Measurements from ENCODE around the gene GOLGA1. TPM values are rescaled to one million over a fixed set of nuclear protein-coding genes. Genes with fewer than 3 reads are reported as not detected.

GOLGA1 gene
- total RNA-seq, 1 experiment from 2014 or later = 14.2 TPM

DNA sequence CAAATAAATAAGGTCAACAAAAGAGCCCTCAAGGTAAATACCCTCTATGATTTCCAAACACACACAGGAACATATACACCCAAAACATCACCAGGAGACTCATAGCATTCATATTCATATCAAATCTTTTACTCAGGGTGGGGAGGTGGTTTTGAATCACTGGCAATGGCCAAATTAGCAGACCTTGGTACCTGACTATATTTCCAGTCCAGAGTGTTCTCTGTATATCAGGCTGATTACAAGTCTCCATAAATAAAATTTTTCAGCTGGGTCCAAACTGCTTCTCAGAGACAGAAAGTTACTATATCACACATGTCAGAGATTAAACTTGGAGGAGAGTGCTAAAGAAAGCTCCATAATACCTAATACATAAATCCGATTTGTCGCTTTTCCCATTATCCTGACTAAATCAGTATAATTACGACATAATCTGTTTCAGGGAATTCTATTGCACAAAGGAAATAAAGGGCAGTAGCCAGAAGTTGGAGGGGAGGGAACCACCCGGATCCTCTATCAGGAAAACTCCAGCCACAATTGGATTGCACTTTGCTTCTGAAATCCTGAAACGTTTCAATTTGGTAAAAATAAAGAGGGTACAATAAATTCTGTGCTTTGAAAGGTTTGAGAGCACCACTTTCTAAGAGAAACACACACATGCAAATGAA lies 7.0 kb upstream of the GOLGA1 start:
- no peak overlapping the region for H3K9ac ChIP-seq (ENCODE audit: low read length)
- H3K27ac ChIP-seq (ENCODE audit: low read length) = peak overlapping the region; percentile 50; the same call in 1 of the 2 replicates
- H3K27me3 ChIP-seq (ENCODE audit: low read length) = no peaks in the 10 kb centered on the region
- peaks cover 45% of the 10 kb centered on the region for H3K4me1 ChIP-seq (ENCODE audit: low read length)
- no peak overlapping the region for H3K4me3 ChIP-seq (ENCODE audit: low read length)
- no peak overlapping the region for H2AFZ ChIP-seq (ENCODE audit: low read length)
- peaks cover 5% of the 10 kb centered on the region for H3K79me2 ChIP-seq (ENCODE audit: low read length)
- H4K20me1 ChIP-seq (ENCODE audit: insufficient read depth, low read depth, low read length) = no peaks in the 10 kb centered on the region
- no peak overlapping the region for H3K4me2 ChIP-seq (ENCODE audit: low read depth, low read length, poor library complexity, severe bottlenecking)
- no peak for DNase-seq
- no peaks in the 10 kb centered on the region for H3K36me3 ChIP-seq (ENCODE audit: insufficient read depth, low read length)
- H3K9me2 ChIP-seq (replicated peaks; ENCODE audit: insufficient read depth, low read length) = no peaks in the 10 kb centered on the region
- no peaks in the 10 kb centered on the region for H3K9me3 ChIP-seq (ENCODE audit: low read length)

DNA sequence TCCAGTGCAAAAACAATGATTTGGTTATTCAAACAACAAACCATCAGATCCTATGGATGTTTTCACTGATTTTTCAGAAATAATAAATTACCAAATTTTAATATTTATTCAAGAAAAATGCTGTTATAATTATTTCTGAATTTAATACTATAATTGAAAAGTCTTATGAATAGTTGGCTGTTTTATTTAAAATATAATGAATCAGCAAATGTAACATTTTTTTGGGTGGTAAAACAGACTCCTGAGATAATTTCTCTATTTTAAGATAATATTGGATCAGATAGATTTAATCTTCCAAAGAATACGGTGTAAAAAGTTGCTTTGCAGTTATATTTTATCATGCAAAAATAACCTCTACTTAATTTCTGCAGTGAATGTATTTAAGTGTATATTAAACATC lies 5.3 kb upstream of the GOLGA1 start:
- no peak overlapping the region for H2AFZ ChIP-seq (ENCODE audit: low read length)
- H3K27me3 ChIP-seq (ENCODE audit: low read length) = no peaks in the 10 kb centered on the region
- H3K9me3 ChIP-seq (ENCODE audit: low read length) = no peaks in the 10 kb centered on the region
- H3K79me2 ChIP-seq (ENCODE audit: low read length) = peaks cover 21% of the 10 kb centered on the region
- H3K4me3 ChIP-seq (ENCODE audit: low read length) = no peak overlapping the region
- H3K36me3 ChIP-seq (ENCODE audit: insufficient read depth, low read length) = no peaks in the 10 kb centered on the region
- no peaks in the 10 kb centered on the region for H4K20me1 ChIP-seq (ENCODE audit: insufficient read depth, low read depth, low read length)
- peaks cover 54% of the 10 kb centered on the region for H3K4me1 ChIP-seq (ENCODE audit: low read length)
- H3K27ac ChIP-seq (ENCODE audit: low read length) = peak overlapping the region; percentile 16; the same call in 1 of the 2 replicates
- H3K9ac ChIP-seq (ENCODE audit: low read length) = no peak overlapping the region
- H3K9me2 ChIP-seq (replicated peaks; ENCODE audit: insufficient read depth, low read length) = no peaks in the 10 kb centered on the region
- DNase-seq = no peak
- H3K4me2 ChIP-seq (ENCODE audit: low read depth, low read length, poor library complexity, severe bottlenecking) = no peak overlapping the region

DNA sequence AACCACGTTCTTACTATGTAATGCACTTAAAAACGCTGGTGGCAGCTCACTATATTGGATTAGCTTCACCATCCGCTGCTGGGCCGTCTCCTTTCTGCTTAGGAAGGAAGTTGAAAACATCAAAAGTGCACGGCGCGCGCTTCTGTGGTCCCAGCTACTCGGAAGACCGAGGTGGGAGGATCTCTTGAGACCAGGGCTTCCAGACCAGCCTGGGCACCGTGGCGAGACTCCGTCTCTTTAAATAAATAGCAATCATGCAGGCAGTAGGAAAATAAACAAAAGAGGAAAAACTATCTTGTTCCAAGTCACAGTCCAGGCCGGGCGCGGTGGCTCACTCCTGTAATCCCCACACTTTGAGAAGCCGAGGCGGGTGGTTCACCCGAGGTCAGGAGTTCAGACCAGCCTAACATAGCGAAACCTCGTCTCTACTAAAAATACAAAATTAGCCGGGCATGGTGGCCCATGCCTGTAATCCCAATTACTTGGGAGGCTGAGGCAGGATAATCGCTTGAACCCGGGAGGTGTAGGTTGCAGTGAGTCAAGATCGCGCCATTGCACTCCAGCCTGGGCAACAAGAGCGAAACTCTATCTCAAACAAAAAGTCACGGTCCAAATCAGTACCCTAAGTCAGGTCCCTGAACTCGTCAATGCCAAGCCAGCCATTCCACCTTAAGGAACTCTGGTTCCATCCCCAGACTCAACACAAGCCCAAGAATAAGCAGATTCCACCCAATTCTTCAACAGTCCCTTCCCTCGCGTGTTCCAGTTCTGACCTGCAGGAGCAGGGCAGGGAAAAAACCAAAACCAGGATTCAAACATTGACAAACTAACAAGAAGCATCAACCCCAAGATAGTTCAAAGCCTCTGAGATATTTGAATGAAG lies 1.0 kb upstream of the GOLGA1 start:
- H3K9ac ChIP-seq (ENCODE audit: low read length) = peak overlapping the region; percentile 88
- H3K27ac ChIP-seq (ENCODE audit: low read length) = peak overlapping the region; percentile 84
- H3K9me2 ChIP-seq (replicated peaks; ENCODE audit: insufficient read depth, low read length) = no peaks in the 10 kb centered on the region
- peak overlapping the region; percentile 91 for H3K4me3 ChIP-seq (ENCODE audit: low read length)
- H3K4me1 ChIP-seq (ENCODE audit: low read length) = peaks cover 42% of the 10 kb centered on the region
- H2AFZ ChIP-seq (ENCODE audit: low read length) = 0 out of 2 replicates have a peak overlapping the region, but pooled peaks have one; percentile 36
- peaks cover 3% of the 10 kb centered on the region; the same call in 1 of the 2 replicates for H3K36me3 ChIP-seq (ENCODE audit: insufficient read depth, low read length)
- H3K4me2 ChIP-seq (ENCODE audit: low read depth, low read length, poor library complexity, severe bottlenecking) = peak overlapping the region; percentile 92
- no peaks in the 10 kb centered on the region for H3K9me3 ChIP-seq (ENCODE audit: low read length)
- H4K20me1 ChIP-seq (ENCODE audit: insufficient read depth, low read depth, low read length) = no peaks in the 10 kb centered on the region
- no peaks in the 10 kb centered on the region for H3K27me3 ChIP-seq (ENCODE audit: low read length)
- DNase-seq = peak; percentile 88
- H3K79me2 ChIP-seq (ENCODE audit: low read length) = peaks cover 37% of the 10 kb centered on the region

DNA sequence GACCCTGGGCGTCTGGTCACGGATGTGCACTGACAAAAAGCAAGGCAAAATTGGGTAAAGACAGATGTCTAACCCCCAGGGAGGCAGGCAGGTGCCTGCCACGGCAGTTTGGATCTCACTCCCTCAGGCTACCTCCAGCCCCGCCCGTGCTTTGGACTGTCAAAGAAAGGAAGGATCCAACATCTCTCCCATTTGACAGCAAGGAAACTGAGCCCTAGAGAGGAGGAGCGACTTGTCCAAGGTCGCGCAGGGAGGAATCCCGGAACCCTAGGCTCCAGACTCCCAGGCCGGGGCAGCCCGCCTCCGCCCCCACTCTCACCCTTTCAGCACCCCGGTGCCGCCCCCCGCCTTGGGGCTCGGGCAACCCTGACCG lies 376 bp downstream of the GOLGA1 start:
- Histone ChIP-seq H3K4me1 (ENCODE audit: low read length) (peaks cover 35% of the 10 kb centered on the region), H3K9me3 (ENCODE audit: low read length) (no peaks in the 10 kb centered on the region), H3K27me3 (ENCODE audit: low read length) (no peaks in the 10 kb centered on the region), H3K79me2 (ENCODE audit: low read length) (peaks cover 37% of the 10 kb centered on the region), H3K4me3 (ENCODE audit: low read length) (peak overlapping the region; percentile 91), H3K4me2 (ENCODE audit: low read depth, low read length, poor library complexity, severe bottlenecking) (peak overlapping the region; percentile 92), H2AFZ (ENCODE audit: low read length) (peak overlapping the region; percentile 69), H3K27ac (ENCODE audit: low read length) (peak overlapping the region; percentile 84), H3K9ac (ENCODE audit: low read length) (peak overlapping the region; percentile 88), H3K36me3 (ENCODE audit: insufficient read depth, low read length) (peaks cover 13% of the 10 kb centered on the region; the same call in 1 of the 2 replicates), H4K20me1 (ENCODE audit: insufficient read depth, low read depth, low read length) (no peaks in the 10 kb centered on the region), H3K9me2 (replicated peaks; ENCODE audit: insufficient read depth, low read length) (no peaks in the 10 kb centered on the region)
- DNase-seq = peak; percentile 72

DNA sequence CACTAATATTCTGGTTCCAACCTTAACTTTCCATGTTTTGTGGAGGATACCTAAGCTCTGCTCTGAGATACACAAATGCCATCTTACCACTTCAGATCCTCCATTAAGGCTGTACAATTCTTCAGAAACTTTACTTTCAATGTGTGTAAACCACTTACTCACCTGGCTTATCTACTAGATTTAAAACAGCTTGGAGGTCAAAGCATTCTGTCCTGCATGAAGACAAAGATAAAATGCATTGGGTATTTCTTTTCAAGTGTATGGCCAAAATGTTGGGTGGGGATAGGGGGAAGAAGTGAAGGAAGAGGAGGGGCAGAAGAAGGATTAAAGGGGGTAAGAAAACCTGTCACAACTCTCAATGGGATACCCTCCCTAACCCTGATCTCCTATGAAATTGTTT lies 939 bp downstream of the GOLGA1 start:
- no peaks in the 10 kb centered on the region for H3K9me2 ChIP-seq (replicated peaks; ENCODE audit: insufficient read depth, low read length)
- peak overlapping the region; percentile 92 for H3K4me2 ChIP-seq (ENCODE audit: low read depth, low read length, poor library complexity, severe bottlenecking)
- H4K20me1 ChIP-seq (ENCODE audit: insufficient read depth, low read depth, low read length) = no peaks in the 10 kb centered on the region
- H3K9me3 ChIP-seq (ENCODE audit: low read length) = no peaks in the 10 kb centered on the region
- H3K27ac ChIP-seq (ENCODE audit: low read length) = peak overlapping the region; percentile 84
- H3K4me1 ChIP-seq (ENCODE audit: low read length) = peaks cover 39% of the 10 kb centered on the region
- H2AFZ ChIP-seq (ENCODE audit: low read length) = no peak overlapping the region
- no peak for DNase-seq
- no peaks in the 10 kb centered on the region for H3K27me3 ChIP-seq (ENCODE audit: low read length)
- H3K4me3 ChIP-seq (ENCODE audit: low read length) = peak overlapping the region; percentile 91
- H3K79me2 ChIP-seq (ENCODE audit: low read length) = peaks cover 37% of the 10 kb centered on the region
- H3K9ac ChIP-seq (ENCODE audit: low read length) = peak overlapping the region; percentile 88
- peaks cover 13% of the 10 kb centered on the region; the same call in 1 of the 2 replicates for H3K36me3 ChIP-seq (ENCODE audit: insufficient read depth, low read length)

DNA sequence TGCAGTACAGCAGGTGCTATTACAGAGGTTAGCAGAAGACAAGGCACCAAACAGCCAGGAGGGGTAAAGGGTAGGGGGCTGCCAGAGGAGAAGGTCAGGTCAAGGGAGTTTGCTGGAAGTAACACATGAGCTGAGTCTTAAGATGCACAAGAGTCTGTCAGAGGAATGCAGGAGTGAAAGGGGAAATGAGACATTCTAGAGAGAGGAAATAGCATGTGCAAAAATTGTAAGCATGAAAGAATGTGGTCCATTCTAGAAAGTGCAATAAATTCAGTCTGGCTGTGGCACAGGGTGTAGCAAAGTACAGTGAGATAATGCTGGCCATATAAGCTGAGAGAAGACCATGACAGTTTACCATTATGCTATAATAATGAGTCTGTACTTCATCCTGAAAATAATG lies 6.6 kb downstream of the GOLGA1 start:
- H3K4me2 ChIP-seq (ENCODE audit: low read depth, low read length, poor library complexity, severe bottlenecking) = no peak overlapping the region
- peaks cover 17% of the 10 kb centered on the region for H3K4me1 ChIP-seq (ENCODE audit: low read length)
- H3K4me3 ChIP-seq (ENCODE audit: low read length) = no peak overlapping the region
- no peak overlapping the region for H2AFZ ChIP-seq (ENCODE audit: low read length)
- H3K36me3 ChIP-seq (ENCODE audit: insufficient read depth, low read length) = peaks cover 24% of the 10 kb centered on the region; the same call in 1 of the 2 replicates
- no peak overlapping the region for H3K9ac ChIP-seq (ENCODE audit: low read length)
- DNase-seq = peak; percentile 50
- H3K27ac ChIP-seq (ENCODE audit: low read length) = 0 out of 2 replicates have a peak overlapping the region, but pooled peaks have one; percentile 2
- H3K27me3 ChIP-seq (ENCODE audit: low read length) = no peaks in the 10 kb centered on the region
- H3K79me2 ChIP-seq (ENCODE audit: low read length) = peaks cover 12% of the 10 kb centered on the region
- H3K9me2 ChIP-seq (replicated peaks; ENCODE audit: insufficient read depth, low read length) = no peaks in the 10 kb centered on the region
- no peaks in the 10 kb centered on the region for H4K20me1 ChIP-seq (ENCODE audit: insufficient read depth, low read depth, low read length)
- H3K9me3 ChIP-seq (ENCODE audit: low read length) = no peaks in the 10 kb centered on the region

DNA sequence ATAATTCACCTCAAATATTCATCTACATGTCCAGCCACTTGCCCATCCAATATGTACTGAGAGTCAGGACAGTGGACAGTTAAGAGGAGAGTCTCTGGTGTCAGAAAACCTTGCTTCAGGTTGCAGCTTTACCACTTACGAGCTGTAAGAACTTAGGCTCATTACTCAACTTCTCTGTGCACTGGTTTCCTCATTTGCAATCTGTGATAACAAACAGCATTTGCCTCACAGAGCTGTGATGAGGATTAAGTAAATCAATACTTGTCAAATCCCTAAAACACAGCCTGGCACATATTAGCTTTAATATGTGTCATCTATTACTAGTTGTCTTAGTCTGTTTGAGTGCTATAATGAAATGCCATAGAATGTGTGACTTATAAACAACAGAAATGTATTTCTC lies 8.6 kb downstream of the GOLGA1 start:
- Histone ChIP-seq H3K9ac (ENCODE audit: low read length) (no peak overlapping the region), H3K27ac (ENCODE audit: low read length) (no peak overlapping the region), H3K4me3 (ENCODE audit: low read length) (no peak overlapping the region), H3K36me3 (ENCODE audit: insufficient read depth, low read length) (peaks cover 38% of the 10 kb centered on the region; the same call in 1 of the 2 replicates), H4K20me1 (ENCODE audit: insufficient read depth, low read depth, low read length) (no peaks in the 10 kb centered on the region), H2AFZ (ENCODE audit: low read length) (no peak overlapping the region), H3K4me1 (ENCODE audit: low read length) (peaks cover 10% of the 10 kb centered on the region), H3K27me3 (ENCODE audit: low read length) (no peaks in the 10 kb centered on the region), H3K9me2 (replicated peaks; ENCODE audit: insufficient read depth, low read length) (no peaks in the 10 kb centered on the region), H3K4me2 (ENCODE audit: low read depth, low read length, poor library complexity, severe bottlenecking) (no peak overlapping the region), H3K9me3 (ENCODE audit: low read length) (no peaks in the 10 kb centered on the region), H3K79me2 (ENCODE audit: low read length) (0 out of 2 replicates have a peak, but pooled peaks cover 3% of the 10 kb centered on the region)
- DNase-seq = no peak

DNA sequence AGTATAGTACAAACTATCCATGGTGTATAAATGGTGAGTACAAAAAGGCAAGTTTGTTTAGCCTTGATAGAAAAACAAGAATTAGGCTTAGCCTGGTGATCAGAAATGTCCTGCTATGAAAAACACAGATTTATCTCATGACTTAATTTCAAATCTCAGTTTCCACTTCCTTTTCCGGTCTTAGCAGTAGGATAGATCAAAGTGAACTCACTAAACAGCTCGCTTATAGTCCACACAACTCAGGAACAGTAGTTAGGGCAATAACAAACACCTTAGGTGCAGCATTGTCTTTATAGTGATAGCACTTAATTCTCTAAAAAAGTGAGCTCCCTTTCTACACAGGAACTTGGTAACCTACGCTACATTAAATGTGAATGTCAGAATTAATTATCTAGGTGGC lies 11.4 kb downstream of the GOLGA1 start:
- Histone ChIP-seq H3K36me3 (ENCODE audit: insufficient read depth, low read length) (peaks cover 30% of the 10 kb centered on the region; the same call in 1 of the 2 replicates), H3K4me3 (ENCODE audit: low read length) (no peak overlapping the region), H3K9ac (ENCODE audit: low read length) (no peak overlapping the region), H3K9me2 (replicated peaks; ENCODE audit: insufficient read depth, low read length) (no peaks in the 10 kb centered on the region), H4K20me1 (ENCODE audit: insufficient read depth, low read depth, low read length) (no peaks in the 10 kb centered on the region), H3K9me3 (ENCODE audit: low read length) (no peaks in the 10 kb centered on the region), H3K27ac (ENCODE audit: low read length) (no peak overlapping the region), H3K27me3 (ENCODE audit: low read length) (no peaks in the 10 kb centered on the region), H3K79me2 (ENCODE audit: low read length) (0 out of 2 replicates have a peak, but pooled peaks cover 3% of the 10 kb centered on the region), H2AFZ (ENCODE audit: low read length) (no peak overlapping the region), H3K4me1 (ENCODE audit: low read length) (peaks cover 1% of the 10 kb centered on the region), H3K4me2 (ENCODE audit: low read depth, low read length, poor library complexity, severe bottlenecking) (no peak overlapping the region)
- no peak for DNase-seq
